Measurements from ENCODE around the gene LRRC25. TPM values are rescaled to one million over a fixed set of nuclear protein-coding genes. Genes with fewer than 3 reads are reported as not detected.

Gene LRRC25
- total and polyA plus RNA-seq, 8 donors, result 0.98 to 11.2 (median 2.7) TPM; not detected in 2

- Histone ChIP-seq H3K27me3 (peaks cover 0 to 9% (median 0%) of the 10 kb centered on the region in 3 donors), H3K27ac (no peak overlapping the region), H3K36me3 (peaks cover 38 to 54% (median 52%) of the 10 kb centered on the region in 4 donors), H3K9me3 (no peaks in the 10 kb centered on the region), H3K4me1 (peaks cover 17 to 23% (median 21%) of the 10 kb centered on the region in 4 donors), H3K4me3 (no peak overlapping the region)
- intact Hi-C loops (cut with DNase I; ENCODE audit: low total_unique reads), result no loop called here
- DNase-seq, result no peak
- 82 to 91% (median 86%) methylated on average over 12 of the region's 12 CpGs for WGBS, 5 donors
- TF ChIP-seq EP300 (IDR thresholded peaks at IDR 0.05) (no peak), POLR2AphosphoS5 (IDR thresholded peaks at IDR 0.05) (no peak), POLR2A (IDR thresholded peaks at IDR 0.05) (no peak)
- TF ChIP-seq, protein P1, sequence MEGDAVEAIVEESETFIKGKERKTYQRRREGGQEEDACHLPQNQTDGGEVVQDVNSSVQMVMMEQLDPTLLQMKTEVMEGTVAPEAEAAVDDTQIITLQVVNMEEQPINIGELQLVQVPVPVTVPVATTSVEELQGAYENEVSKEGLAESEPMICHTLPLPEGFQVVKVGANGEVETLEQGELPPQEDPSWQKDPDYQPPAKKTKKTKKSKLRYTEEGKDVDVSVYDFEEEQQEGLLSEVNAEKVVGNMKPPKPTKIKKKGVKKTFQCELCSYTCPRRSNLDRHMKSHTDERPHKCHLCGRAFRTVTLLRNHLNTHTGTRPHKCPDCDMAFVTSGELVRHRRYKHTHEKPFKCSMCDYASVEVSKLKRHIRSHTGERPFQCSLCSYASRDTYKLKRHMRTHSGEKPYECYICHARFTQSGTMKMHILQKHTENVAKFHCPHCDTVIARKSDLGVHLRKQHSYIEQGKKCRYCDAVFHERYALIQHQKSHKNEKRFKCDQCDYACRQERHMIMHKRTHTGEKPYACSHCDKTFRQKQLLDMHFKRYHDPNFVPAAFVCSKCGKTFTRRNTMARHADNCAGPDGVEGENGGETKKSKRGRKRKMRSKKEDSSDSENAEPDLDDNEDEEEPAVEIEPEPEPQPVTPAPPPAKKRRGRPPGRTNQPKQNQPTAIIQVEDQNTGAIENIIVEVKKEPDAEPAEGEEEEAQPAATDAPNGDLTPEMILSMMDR (IDR thresholded peaks at IDR 0.05), result no peak
Observed at GRCh38 chr19:18442941-18443340, 45.5 kb upstream of the LRRC25 start.

GRCh38 chr19:18441804-18442788 lies 44.7 kb upstream of the LRRC25 start:
- 63 to 74% (median 69%) methylated on average over 5 of the region's 5 CpGs for WGBS, 5 donors
- Histone ChIP-seq H3K27me3 (peaks cover 0 to 17% (median 0%) of the 10 kb centered on the region in 3 donors), H3K27ac (no peak overlapping the region), H3K36me3 (peaks cover 34 to 47% (median 44%) of the 10 kb centered on the region in 4 donors), H3K4me1 (peaks cover 25 to 32% (median 29%) of the 10 kb centered on the region in 4 donors), H3K4me3 (no peak overlapping the region), H3K9me3 (no peaks in the 10 kb centered on the region)
- TF ChIP-seq POLR2A (IDR thresholded peaks at IDR 0.05) (no peak), POLR2AphosphoS5 (IDR thresholded peaks at IDR 0.05) (no peak), EP300 (IDR thresholded peaks at IDR 0.05) (no peak)
- TF ChIP-seq, protein P1 (IDR thresholded peaks at IDR 0.05), result no peak
- no peak for DNase-seq
- intact Hi-C loops (cut with DNase I; ENCODE audit: low total_unique reads), result no loop called here

DNA sequence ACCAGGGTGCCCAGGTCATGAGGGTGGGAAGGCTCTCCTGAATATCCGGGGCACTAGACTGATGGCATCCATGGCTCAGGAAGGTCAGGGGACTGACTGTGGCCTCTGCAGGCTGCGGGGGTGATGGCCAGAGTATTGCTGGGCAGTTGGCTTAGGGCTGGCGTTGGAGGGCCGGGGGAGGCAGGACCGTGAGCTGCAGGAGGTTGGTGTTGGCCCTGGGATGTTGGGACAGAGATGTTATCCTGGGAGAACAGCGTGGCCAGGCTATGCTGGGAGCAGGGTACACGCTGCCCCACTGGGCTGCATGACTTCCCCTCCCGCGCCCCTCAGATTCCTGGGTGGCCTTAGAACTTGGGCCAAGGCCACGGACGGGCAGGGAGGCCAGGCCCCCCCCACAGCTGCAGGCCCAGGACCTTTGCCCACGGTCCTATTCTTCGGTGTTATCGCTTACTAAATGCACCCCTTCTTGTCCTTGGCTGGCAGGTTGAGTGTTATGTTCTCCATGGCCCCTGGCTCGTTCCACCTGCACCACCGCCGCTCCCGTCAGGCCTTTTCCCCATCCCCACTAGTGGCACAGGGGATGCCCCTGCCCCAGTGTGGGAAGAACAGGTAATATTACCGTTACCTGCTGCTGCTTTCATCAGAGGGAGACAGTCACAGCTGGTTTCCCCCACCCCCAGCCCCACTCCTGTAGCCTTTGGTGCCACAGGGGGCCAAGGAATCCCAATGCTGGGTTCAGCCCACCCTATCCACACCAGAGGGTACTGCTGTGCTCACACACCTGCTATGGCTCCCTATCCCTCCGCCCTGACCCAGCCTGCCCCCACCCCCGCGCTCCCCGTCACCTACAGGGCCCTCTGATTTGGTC lies 43.7 kb upstream of the LRRC25 start:
- TF ChIP-seq EP300 (IDR thresholded peaks at IDR 0.05) (no peak), POLR2AphosphoS5 (IDR thresholded peaks at IDR 0.05) (no peak), POLR2A (IDR thresholded peaks at IDR 0.05) (no peak)
- TF ChIP-seq, protein P1 (IDR thresholded peaks at IDR 0.05), result no peak
- Histone ChIP-seq H3K27me3 (peaks cover 0 to 24% (median 0%) of the 10 kb centered on the region in 3 donors), H3K9me3 (no peaks in the 10 kb centered on the region), H3K4me3 (no peak overlapping the region), H3K4me1 (peaks cover 30 to 41% (median 38%) of the 10 kb centered on the region in 4 donors), H3K27ac (no peak overlapping the region), H3K36me3 (peaks cover 27 to 38% (median 35%) of the 10 kb centered on the region in 4 donors)
- DNase-seq, result no peak
- 67 to 81% (median 78%) methylated on average over 22 to 23 of the region's 23 CpGs for WGBS, 5 donors
- intact Hi-C loops (cut with DNase I; ENCODE audit: low total_unique reads), result no loop called here

- TF ChIP-seq POLR2AphosphoS5 (IDR thresholded peaks at IDR 0.05) (no peak), EP300 (IDR thresholded peaks at IDR 0.05) (no peak)
- intact Hi-C loops (cut with DNase I; ENCODE audit: low total_unique reads), result no loop called here
- no peak overlapping the region for H3K4me3 ChIP-seq
- no peaks in the 10 kb centered on the region for H3K9me3 ChIP-seq
- no peak overlapping the region for H3K27ac ChIP-seq
- peaks cover 20 to 35% (median 32%) of the 10 kb centered on the region in 4 donors for H3K36me3 ChIP-seq
- peaks cover 0 to 24% (median 0%) of the 10 kb centered on the region in 3 donors for H3K27me3 ChIP-seq
- no peak for DNase-seq
- peaks cover 30 to 44% (median 39%) of the 10 kb centered on the region in 4 donors for H3K4me1 ChIP-seq
- 43 to 53% (median 48%) methylated on average over 10 to 11 of the region's 11 CpGs for WGBS, 5 donors
Observed at GRCh38 chr19:18440415-18440877, 43.0 kb upstream of the LRRC25 start.
